Activated naive CD4-positive, alpha-beta T cell treated with anti-CD3 and anti-CD28 coated beads, Interleukin-2, amount 50 U/mL, for 16 hours (primary cell): Measurements from ENCODE around the gene SMAGP.
"Not testable (repeated sequence)": the region's sequence is repeated elsewhere in the genome, so short reads cannot be mapped to it uniquely, and the experiment has no call there.

Experiments used
- DNase-seq: peaks from one replicate; pipeline ENCODE4 v3.0.0-alpha.2; 2020

The SMAGP gene

DNA sequence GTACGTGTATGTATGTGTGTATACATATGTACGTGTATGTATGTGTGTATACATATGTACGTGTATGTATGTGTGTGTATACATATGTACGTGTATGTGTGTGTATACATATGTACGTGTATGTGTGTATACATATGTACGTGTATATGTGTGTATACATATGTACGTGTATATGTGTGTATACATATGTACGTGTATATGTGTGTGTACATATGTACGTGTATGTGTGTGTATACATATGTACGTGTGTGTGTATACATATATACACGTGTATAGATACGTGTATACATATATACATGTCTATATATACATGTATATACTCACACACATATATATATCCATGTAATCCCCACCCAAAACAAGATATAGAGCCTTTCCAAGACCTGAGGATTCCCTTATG is 50.4 kb downstream of the SMAGP start:
- not testable (repeated sequence) for DNase-seq

DNA sequence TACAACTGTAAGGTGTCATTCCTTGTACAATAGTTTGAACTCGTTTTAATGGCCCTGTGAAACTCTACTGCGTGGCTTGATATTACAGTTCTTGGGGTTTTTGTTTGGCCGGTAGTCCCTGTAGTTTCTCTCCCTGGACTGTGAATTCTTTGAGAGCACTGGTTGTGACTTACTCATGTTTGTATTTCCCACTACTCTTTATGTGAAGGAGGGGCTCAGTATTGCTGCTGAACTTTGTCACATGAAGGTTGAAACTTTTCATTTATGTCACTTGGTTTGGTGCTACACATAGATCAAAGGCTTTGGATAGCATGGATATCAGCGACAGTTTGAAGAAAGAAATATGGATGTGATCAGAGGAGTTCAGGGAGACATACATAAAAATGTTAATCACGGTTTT is 50.9 kb downstream of the SMAGP start:
- DNase-seq: no peak

DNA sequence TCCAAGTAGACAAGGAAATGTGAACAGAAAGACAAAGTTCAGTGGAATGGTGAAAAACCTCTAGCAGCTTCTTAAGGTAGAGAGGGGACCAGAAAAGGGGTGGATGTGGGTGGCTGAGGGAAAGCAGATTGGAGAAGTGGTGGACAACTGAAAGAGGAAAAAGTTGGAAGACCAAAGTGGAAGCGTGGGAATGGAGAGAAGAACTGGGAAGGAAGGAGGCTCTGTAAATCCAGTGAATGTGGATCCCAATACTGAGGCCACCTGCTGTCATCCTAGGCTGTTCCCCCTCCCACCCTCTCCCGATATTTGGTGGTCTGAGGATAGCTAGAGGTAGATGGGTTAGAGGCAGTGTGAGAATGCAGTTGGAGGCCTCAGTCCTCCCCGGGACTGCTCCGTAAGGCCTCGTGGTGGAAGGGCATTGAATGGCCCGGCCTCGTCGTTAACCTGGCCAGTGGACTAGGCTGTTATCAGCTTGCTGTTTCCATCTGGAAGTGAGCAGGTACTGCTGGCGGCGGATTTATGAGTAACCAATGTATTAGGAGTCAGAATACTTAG is 51.5 kb downstream of the SMAGP start:
- no peak for DNase-seq

DNA sequence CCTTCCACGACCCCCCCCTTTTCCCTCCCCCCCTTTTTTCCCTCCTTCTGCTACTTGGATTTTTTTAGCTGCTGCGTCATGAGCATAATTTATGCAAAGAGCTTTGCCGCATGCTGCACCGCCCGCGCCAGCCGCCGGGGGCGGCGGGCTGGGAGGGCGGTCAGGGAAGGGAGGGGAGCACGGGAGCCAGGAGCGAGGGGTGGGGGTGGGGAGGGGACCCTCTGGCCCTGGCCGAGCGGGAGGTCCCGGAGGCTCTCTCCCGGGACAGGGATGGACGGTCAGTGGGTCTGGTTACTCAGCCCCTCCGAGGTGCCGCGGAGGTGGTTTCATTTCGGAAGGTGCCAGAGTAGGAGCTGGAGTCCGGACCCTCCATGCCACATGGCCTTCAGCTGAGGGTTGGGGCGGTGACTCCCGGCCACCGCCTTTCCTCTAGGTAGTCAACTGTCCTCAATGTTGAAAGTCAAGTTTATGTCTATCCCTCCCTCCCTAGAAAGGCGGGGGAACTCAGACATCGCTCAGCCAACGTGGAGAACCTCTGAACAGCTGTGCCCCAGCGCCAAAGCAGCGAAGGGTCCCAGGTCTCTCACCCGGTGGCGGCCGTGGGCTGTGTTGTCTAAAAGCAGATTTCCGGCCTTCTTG is 52.1 kb downstream of the SMAGP start, which contains the start of gene POU6F1:
Gene POU6F1, minus strand, starts transcription at position 95 of the 639 bp plus-strand sequence. CDS start 11,226 bp downstream, outside the sequence.
- peak; percentile 72 for DNase-seq

DNA sequence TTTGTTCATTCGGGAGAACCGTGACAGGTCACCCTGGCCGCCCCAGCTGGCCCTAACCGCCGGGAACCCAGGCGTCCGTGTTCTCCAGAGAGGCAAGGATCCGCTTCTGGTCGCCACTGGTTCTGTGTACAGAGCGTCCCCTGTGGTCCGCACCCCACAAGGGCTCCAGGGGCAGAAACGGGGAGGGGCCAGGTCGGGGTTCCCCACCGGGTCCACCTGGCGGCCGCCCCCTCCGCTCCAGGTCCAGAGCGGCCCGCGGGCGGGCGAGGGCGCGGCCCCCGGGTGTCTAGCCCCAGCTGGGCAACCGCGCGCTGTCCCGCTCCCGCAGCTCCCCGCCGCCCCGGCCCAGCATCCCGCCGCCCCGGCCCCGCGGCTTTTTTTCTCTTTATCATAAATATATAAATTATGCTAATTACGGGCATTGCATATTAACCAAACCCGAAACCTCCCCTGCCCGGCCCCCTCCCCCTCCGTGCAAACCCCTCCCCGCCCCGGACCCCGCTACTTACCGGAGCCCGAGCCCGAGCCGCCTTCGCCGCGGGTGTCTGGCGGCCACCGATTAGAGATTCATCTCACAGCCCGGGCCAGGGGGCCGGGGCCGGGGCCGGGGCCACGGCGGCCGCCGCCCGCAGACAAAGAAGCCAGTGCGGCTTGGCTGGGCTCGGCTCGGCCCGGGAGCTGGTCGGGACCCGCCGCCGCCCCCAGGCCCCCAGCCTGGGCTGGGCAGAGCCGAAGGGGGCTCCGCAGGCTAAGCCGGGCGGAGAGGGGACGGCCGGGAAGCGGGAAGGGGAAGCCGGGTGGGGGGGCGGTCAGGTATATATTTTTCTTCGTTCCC is 52.9 kb downstream of the SMAGP start:
- DNase-seq: peak; percentile 46

DNA sequence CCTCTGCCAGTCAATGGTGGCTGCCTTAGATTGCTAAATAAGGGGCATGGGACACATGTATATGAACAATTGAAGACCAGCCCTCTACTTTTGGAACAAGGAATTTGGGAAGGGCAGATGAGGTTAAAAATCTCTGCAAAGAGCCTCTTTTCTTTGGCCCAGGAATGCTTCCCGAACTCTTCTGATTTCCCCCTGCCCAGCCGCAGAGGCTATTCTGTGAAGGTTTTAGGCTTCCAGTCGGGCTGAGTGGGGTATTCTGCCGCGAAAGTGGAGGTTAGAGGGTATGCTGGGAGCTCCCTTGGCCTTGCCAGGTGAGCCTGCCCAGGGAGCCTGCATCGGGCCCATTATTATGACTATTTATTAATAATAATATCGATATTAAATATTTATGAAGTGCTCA is 53.6 kb downstream of the SMAGP start:
- no peak for DNase-seq

DNA sequence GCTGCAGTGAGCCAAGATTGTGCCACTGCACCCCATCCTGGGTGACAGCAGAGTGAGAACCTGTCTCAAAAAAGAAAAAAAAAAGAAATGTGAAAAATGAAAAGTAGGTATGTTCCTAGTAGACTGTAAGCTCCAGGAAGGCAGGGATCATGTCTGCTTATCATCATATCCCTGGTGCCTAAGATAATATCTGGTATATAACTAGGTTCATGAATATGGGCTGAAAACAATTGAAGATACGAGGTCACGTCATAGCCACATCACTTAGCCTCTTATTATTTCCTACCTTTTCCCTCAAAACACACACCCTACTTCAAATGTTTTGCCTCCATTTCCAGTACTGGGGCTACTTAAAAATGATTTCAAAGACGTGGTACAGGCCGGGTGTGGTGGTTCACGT is 55.3 kb downstream of the SMAGP start:
- no peak for DNase-seq

DNA sequence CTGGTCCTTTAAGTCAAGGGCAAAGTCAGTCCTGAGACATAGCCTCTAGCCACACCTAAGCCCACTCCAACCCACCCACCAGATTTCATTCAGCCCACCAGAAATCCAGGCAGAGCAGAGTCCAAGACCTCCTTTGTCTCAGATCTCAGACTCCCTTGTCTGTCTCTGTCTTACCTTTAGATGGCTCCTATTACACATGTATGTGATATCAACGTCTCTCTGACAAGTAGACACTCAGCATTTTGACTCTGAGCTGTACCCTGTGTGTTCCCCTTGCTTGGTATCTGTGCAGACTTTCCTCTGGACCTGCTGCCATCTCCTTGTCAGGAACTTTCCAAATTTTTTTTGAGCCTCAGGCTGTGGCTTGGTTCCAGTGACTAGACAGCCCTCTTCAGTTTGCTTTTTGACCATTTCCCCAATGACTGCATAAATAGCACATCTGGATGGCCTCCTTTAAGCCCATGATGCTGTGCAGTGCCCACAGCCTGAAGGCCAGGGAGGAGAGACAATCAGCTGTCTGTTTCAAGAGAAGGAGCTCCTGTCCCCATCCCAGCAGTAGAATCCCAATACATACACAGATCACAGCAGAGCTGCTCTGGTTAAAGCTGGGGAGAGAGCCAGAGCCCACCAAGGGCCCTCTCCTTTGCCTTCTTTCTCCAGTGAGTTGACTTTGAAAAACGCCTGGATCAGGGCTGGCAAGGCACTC is 59.4 kb downstream of the SMAGP start:
- DNase-seq: no peak

DNA sequence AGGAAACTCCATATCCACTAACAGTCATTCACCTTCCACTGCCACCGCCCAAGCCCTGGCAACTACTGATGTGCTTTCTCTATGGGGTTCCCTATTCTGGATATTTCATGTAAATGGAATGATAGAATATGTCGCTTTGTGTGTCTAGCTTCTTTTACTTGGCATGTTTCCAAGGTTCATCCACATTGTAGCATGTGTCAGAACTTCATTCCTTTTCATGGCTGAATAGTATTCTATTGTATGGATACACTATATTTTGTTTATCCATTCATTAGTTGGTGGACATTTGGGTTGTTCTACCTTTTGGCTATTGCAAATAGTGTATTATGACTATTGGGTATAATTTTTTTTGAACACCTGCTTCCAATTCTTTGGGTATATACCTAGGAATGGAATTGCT is 61.0 kb downstream of the SMAGP start:
- no peak for DNase-seq

DNA sequence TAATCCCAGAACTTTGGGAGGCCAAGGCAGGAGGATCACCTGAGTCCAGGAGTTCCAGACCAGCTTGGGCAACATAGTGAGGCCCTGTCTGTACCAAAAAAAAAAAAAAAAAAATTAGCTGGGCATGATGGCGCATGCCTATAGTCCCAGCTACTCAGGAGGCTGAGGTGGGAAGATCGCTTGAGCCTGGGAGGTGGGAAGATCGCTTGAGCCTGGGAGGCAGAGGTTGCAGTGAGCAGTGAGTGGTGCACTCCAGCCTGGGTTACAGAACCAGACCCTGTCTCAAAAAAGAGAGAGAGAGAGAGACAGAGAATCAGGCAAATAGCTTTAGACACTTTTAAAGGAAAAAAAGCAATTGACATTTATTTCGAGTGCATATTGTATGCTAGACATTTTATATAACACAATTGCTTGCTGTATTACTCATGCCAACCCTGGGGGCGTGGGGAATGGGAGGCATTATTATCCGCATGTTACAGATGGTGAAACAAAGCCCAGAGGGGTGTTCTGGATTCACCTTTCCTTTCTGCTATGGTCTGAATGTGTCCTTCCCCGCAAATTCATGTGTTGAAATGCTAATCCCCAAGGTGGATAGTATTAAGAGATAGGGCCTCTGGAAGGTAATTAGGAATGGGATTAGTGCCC is 62.1 kb downstream of the SMAGP start:
- DNase-seq: no peak

DNA sequence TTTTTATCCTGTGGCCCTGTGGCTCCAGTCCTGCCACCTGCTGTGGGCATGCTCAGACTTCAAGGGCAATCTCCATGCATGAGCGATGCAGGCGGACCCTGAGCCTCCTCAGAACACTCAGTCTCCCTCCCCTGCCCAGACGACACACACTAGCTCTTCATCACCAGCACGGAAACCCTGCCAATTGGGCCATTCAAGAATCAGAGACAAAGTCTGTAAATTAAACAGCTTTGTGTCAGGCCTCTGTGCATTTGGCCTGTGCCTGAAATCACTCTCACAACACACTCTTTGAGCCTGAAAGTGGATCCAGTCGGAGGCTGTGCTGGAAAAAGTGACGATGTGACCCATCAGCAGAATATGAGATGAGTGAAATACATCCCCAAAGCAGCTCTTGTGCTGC is 64.9 kb downstream of the SMAGP start:
- no peak for DNase-seq

DNA sequence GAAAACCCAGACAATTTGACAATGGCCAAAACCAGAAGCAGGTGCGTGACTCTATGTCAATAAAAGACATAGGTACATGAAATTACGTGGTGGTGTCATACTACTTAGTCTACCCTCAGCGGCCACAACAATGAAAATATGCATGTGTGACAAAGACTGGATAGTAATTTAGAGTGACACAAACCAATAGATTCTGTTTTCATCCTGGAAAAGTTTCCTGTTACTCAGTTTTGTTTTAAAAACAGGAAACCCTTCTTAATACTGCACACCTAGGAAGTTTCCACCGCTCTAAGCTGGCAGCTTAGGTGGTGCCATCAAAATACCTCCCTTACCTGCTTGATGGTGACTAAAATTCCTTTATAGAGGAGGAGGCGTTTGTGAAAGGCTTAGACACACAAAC is 67.5 kb downstream of the SMAGP start:
- DNase-seq: no peak

DNA sequence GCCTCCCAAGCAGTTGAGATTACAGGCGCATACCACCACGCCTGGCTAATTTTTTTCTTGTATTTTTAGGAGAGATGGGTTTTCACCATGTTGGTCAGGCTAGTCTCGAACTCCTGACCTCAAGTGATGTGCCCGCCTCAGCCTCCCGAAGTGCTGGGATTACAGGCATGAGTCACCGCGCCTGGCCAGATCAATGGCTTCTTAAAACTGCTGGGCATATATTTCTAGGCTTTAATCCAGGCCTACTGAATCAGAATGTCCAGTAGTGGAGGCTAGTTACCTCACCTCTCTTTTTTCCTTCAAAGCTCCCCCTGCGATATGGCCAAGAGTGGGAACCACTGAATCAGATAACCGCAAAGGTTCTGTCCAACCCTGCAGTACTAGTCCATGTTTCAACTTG is 69.4 kb downstream of the SMAGP start:
- DNase-seq: no peak

DNA sequence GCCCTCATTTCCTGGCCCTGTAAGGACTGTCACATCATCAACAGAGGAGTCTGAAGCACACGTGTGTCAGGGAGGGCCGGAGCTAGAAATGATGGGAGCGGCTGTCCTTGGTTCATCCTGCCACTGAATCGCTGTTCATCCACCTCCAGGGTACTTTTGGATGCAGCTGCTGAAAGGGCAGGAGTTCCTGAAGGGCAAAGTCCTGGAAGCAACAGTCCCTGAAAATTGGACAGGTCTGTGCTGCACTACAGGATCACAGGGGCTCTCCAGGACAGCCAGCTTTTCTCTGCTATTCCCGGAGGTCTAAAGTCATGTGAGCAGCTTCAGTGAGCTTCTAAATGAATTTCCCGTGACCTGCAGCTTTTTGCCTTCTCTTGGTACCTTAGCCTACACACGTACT is 70.1 kb downstream of the SMAGP start:
- DNase-seq: no peak

DNA sequence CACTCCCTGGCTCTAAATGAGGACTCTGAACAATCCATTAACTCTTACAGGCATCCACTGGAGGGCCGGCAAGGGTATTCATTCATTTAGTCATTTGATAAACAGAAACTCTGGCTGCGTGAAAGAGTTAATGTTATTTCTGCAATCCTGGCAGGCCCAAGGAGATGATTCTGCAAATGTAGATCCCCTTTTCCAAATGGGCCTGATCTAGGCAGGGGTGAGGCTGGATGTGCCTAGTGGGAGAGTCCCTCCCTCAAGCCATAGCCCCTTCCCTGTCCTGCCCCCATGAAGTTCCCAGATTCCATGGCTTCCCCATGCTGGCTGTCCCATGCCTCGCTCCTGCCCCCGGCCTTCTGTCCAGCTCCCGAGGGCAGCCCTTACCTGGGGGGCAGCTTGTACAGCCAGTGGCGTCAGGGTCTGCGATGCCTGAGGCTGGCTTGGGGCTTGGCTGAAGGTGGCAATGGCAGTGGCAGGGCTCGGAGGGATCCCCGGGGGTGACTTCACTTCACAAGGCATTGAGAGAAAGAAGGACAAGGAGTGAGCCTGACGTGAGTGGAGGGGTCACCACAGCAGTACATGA is 70.8 kb downstream of the SMAGP start:
- no peak for DNase-seq

DNA sequence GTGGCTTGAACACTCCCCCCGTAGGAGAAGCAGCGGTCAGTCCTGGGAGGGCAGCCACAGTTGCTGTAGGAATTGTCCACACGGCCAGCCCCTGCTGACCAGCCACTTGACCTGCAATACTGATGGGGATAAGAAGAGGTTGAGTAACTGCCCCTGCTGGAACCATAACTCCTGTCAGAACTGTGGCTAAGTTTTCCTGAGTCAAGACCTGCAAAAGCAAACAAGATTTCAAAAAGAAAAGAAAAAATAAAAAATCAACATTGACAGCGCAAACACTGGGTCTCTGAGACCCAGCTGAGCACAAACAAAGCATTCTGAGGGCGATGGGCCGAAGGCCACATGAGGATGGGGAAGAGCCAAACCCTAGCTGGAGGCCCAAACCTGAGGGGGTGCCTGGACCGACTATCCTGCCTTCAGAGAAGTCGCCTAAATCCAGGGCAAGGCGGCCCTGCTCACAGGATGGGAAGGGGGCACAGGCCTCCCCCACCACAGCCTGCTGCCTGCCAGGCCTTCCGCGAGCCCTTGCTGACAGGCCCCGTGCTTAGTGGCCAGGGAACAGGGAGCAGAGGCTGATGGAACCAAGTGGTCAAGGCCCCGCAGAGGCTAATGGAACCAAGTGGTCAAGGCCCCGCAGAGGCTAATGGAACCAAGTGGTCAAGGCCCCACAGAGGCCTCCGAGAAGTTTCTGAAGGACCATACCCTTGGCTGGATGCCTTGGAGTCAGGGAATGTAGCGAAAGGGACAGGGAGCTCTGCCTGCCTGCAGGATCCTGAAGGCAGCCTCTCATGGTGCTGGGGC is 71.4 kb downstream of the SMAGP start:
- DNase-seq: no peak

DNA sequence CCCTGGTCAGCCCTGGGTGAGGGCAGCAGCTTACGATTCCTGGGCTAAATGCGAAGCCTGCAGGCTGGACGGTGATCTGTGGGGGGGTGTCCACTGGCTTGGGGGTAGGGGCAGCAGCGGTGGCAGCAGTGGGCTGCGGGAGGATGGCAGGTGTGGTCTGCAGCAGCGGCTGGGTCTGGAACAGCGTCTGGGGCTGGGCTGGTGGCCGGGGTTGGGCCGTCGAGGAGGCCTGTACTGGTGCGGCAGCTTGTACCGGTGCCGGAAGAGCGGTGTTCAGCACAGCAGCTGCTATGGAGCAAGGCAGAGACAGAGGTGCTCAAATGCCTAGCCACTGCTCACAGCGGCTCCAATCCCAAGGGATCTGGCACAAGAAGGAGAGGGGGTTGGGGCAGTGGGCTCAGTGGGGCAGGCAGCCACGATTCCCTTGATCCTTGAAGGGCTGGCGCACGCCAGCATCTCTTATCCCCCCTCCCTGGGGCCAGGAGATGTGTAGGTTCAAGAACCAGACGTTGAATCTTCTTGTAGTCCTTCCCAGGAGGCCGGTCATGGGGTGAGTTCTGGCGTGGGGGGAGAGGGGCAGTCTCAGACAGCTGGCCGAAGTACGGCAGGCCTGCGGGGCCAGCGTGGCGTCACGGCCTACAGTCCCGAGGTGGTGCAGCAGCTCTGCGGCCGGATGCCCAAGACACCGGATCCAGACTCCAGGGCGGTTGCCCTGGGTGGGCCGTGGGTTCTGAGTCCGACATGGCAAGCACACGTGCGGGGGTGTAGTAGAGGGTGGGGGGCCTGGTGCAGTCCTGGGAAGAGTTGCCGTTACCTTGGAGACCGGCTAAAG is 72.3 kb downstream of the SMAGP start:
- no peak for DNase-seq

DNA sequence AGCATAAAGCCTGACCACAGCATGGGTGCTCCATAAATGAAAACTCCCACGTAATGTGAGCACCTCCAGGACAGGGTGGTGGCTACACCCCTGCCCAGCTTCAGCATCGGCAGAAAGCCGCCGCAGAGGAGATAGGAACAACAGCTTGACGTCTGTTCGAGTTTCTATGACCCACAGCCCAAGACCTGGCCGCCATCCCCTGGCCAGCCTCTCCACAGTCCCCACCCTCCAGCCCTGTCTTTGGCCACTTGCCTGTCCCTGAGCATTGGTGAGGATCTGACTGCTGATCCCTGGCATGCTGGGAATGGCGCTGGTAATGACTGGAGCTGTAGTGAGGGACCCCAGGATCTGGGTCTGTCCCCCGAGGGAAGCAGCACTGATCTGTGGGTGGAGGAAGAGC is 73.7 kb downstream of the SMAGP start:
- DNase-seq: no peak

DNA sequence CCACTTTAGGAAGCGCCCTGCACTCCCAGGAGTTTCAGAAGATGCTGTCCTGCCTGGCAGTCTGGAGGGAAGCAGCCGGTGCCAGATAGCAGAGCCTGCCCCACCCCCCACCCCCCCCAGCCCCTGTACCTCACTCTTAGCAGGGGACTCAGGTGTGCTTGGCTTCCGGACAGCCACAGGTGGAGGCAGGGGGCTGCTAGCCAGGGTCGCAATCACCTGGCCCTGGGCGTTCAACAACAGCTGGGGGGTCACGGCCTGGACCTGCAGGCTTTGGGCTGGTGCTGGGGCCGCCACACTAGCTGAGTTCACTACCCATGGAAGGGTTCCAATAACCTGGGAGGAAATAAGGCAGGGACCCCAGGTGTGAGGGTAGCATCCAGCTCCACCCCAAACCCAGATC is 74.4 kb downstream of the SMAGP start:
- DNase-seq: no peak
